CD14-positive monocyte (primary cell): ENCODE data around the gene ADA. TPM values are rescaled to one million over a fixed set of nuclear protein-coding genes. Genes with fewer than 3 reads are reported as not detected.

Experiments
- DNase-seq, 3 donors: peaks; one replicate each; pipeline ENCODE4 v3.0.0-alpha.2; 2011 to 2022
- H2AFZ ChIP-seq: 2 replicates; pipeline ENCODE4 v1.6.0; 2012; ENCODE audit warnings: mild to moderate bottlenecking, low read depth, low read length, inconsistent platforms; ENCODE audit not compliant: insufficient read depth, poor library complexity, severe bottlenecking
- H3K27ac ChIP-seq, 2 donors: 1 replicate in 1 of 2; 2 replicates in 1 of 2; pipeline ENCODE4 v1.5.1; 2012 to 2013; ENCODE audit warnings: low read length in 2 of 2, control low read depth in 1 of 2, inconsistent platforms in 1 of 2, low read depth in 1 of 2, mild to moderate bottlenecking in 1 of 2
- H3K27me3 ChIP-seq, 2 donors: one replicate each; pipeline versions ENCODE4 v1.6.0 to v1.6.1; 2011 to 2013; ENCODE audit warnings: low read length in 2 of 2; ENCODE audit not compliant: control insufficient read depth in 2 of 2, insufficient read depth in 2 of 2
- H3K36me3 ChIP-seq, 2 donors: replicated peaks in 1 of 2; 1 replicate in 1 of 2; 2 replicates in 1 of 2; pipeline versions ENCODE4 v1.5.1 to v1.6.1; 2012 to 2013; ENCODE audit warnings: low read length in 2 of 2, control low read depth in 1 of 2, inconsistent platforms in 1 of 2, mild to moderate bottlenecking in 1 of 2; ENCODE audit not compliant: insufficient read depth in 2 of 2, control insufficient read depth in 1 of 2
- H3K4me1 ChIP-seq, 2 donors: 1 replicate in 1 of 2; 2 replicates in 1 of 2; pipeline versions ENCODE4 v1.5.1 to v1.6.1; 2012 to 2013; ENCODE audit warnings: low read length in 2 of 2, control low read depth in 1 of 2, inconsistent platforms in 1 of 2, mild to moderate bottlenecking in 1 of 2, moderate library complexity in 1 of 2; ENCODE audit not compliant: insufficient read depth in 2 of 2, control insufficient read depth in 1 of 2
- H3K4me2 ChIP-seq: replicated peaks from 2 replicates; pipeline ENCODE3; 2012; ENCODE audit warnings: low read length, moderate library complexity, mild to moderate bottlenecking; ENCODE audit not compliant: poor library complexity, severe bottlenecking; ENCODE audit errors: extremely low read depth
- H3K4me3 ChIP-seq, 3 experiments: fragments of 200-600 bp in 1 of 3; sonication (generic) in 1 of 3; replicated peaks in 1 of 3; 1 replicate in 2 of 3; 2 replicates in 1 of 3; pipeline ENCODE4 v1.5.1; 2011 to 2013; ENCODE audit warnings: low read length in 3 of 3, mild to moderate bottlenecking in 3 of 3, control low read depth in 2 of 3, low read depth in 2 of 3, inconsistent platforms in 1 of 3, moderate library complexity in 1 of 3
- H3K79me2 ChIP-seq: 2 replicates; pipeline ENCODE4 v1.6.0; 2012; ENCODE audit warnings: mild to moderate bottlenecking, control low read depth, inconsistent platforms, low read length, moderate library complexity; ENCODE audit not compliant: insufficient read depth
- H3K9ac ChIP-seq: 2 replicates; pipeline ENCODE4 v1.6.0; 2017; ENCODE audit warnings: low read length, mild to moderate bottlenecking; ENCODE audit not compliant: insufficient read depth, poor library complexity, severe bottlenecking
- H3K9me3 ChIP-seq, 2 donors: replicated peaks in 1 of 2; 1 replicate in 1 of 2; 2 replicates in 1 of 2; pipeline versions ENCODE4 v1.5.1 to v1.6.1; 2012 to 2013; ENCODE audit warnings: low read length in 2 of 2, control low read depth in 1 of 2; ENCODE audit not compliant: control insufficient read depth in 1 of 2, insufficient read depth in 1 of 2
- H4K20me1 ChIP-seq: 2 replicates; pipeline ENCODE4 v1.6.0; 2012; ENCODE audit warnings: mild to moderate bottlenecking, low read length, control low read depth, moderate library complexity; ENCODE audit not compliant: insufficient read depth
- H3K27ac Mint-ChIP-seq, 7 donors: one replicate each; pipeline ENCODE4 v1.8.0; 2020; ENCODE audit warnings: mild to moderate bottlenecking in 7 of 7, mixed read lengths in 7 of 7, moderate library complexity in 6 of 7, inconsistent platforms in 2 of 7
- H3K27me3 Mint-ChIP-seq, 3 donors: one replicate each; pipeline ENCODE4 v1.8.0; 2021 to 2022; ENCODE audit warnings: low read depth in 3 of 3, mild to moderate bottlenecking in 3 of 3, mixed read lengths in 3 of 3, moderate library complexity in 3 of 3, inconsistent platforms in 1 of 3
- H3K36me3 Mint-ChIP-seq, 2 donors: one replicate each; pipeline ENCODE4 v1.8.0; 2020; ENCODE audit warnings: mixed read lengths in 2 of 2, inconsistent platforms in 1 of 2, mild to moderate bottlenecking in 1 of 2
- H3K4me1 Mint-ChIP-seq: one replicate; pipeline ENCODE4 v1.8.0; 2020; ENCODE audit warnings: mild to moderate bottlenecking, mixed read lengths
- H3K4me3 Mint-ChIP-seq, 2 donors: one replicate each; pipeline ENCODE4 v1.8.0; 2020; ENCODE audit warnings: mild to moderate bottlenecking in 2 of 2, mixed read lengths in 2 of 2, moderate library complexity in 1 of 2
- H3K9me3 Mint-ChIP-seq, 7 donors: one replicate each; pipeline ENCODE4 v1.8.0; 2020 to 2022; ENCODE audit warnings: mixed read lengths in 7 of 7, mild to moderate bottlenecking in 6 of 7, moderate library complexity in 6 of 7, inconsistent platforms in 2 of 7
- CTCF ChIP-seq: fragments of 200-600 bp; IDR thresholded peaks from one replicate; pipeline ENCODE4 v1.8.0; 2022; ENCODE audit warnings: antibody characterized with exemption, mild to moderate bottlenecking
- WGBS: methylation state at CpG from one replicate; pipeline ENCODE4 v1.1.5; 2013; ENCODE audit warnings: missing lambda C conversion rate; ENCODE audit not compliant: insufficient coverage; 5-methylcytosine and 5-hydroxymethylcytosine counted together
- intact Hi-C, 2 donors: fragments of 100-400 bp; cut with micrococcal nuclease; formaldehyde crosslinking; loops; one replicate each; pipeline versions ENCODE4 v1.15.0 to v1.15.1; 2023
- polyA plus RNA-seq, 3 donors: library from polyadenylated mRNA; depleted of rRNA in 1 of 3; unstranded in 2 of 3; stranded (reverse) in 1 of 3; fragments of 300-500 nt in 2 of 3; fragments of >200 nt in 1 of 3; fragmentation: Illumina TruSeq in 2 of 3; gene quantifications; 1 replicate in 2 of 3; 2 replicates in 1 of 3; pipeline ENCODE4 v1.2.3, GENCODE V29; 2012 to 2021

The ADA gene
- polyA plus RNA-seq, 3 donors = 11.1 to 17.2 (median 15.6) TPM

GRCh38 chr20:44609516-44610312 lies 41.8 kb downstream of the ADA start:
- Mint-ChIP-seq H3K4me3 (peak overlapping the region; percentile 70 to 86), H3K27ac (peak overlapping the region in 5 of 7 donors; percentile 63 to 88 (median 88)), H3K9me3 (peaks cover 0 to 5% (median 0%) of the 10 kb centered on the region in 7 donors), H3K4me1 (peaks cover 16% of the 10 kb centered on the region), H3K36me3 (peaks cover 7 to 8% of the 10 kb centered on the region in 2 donors), H3K27me3 (peaks cover 0 to 3% (median 2%) of the 10 kb centered on the region in 3 donors)
- Histone ChIP-seq H3K9ac (no peak overlapping the region), H3K4me3 (peak overlapping the region in 1 of 3 experiments; percentile 58), H3K4me2 (peak overlapping the region; percentile 63), H3K79me2 (no peaks in the 10 kb centered on the region), H3K4me1 (peaks cover 24 to 27% of the 10 kb centered on the region in 2 donors), H3K27ac (peak overlapping the region in 1 of 2 donors; percentile 41), H3K36me3 (peaks cover 0 to 8% of the 10 kb centered on the region in 2 donors), H3K27me3 (no peaks in the 10 kb centered on the region), H2AFZ (peak overlapping the region; percentile 70), H4K20me1 (no peaks in the 10 kb centered on the region), H3K9me3 (no peaks in the 10 kb centered on the region)
- peak; percentile 70 to 88 (median 88) for DNase-seq
- TF ChIP-seq CTCF = peak; percentile 98
- 51% methylated on average over 19 of the region's 25 CpGs for WGBS
- intact Hi-C loops = loop anchor here (2.0 to 5.0 kb wide), 6 partner anchors 33 to 227 kb away; partner anchors contain the start of genes ADA (in 1 of the 2), SERINC3 (in 1 of the 2) and TTPAL (in 1 of the 2)

- H3K79me2 ChIP-seq = no peaks in the 10 kb centered on the region
- peak overlapping the region in 1 of 7 donors; percentile 35 for H3K27ac Mint-ChIP-seq
- peaks cover 16% of the 10 kb centered on the region for H3K4me1 Mint-ChIP-seq
- no peaks in the 10 kb centered on the region for H3K27me3 ChIP-seq
- no peak overlapping the region for H3K4me3 ChIP-seq
- H3K9ac ChIP-seq = no peak overlapping the region
- WGBS = 85% methylated on average over 5 of the region's 9 CpGs
- DNase-seq = no peak
- no peak overlapping the region for H3K27ac ChIP-seq
- H3K9me3 ChIP-seq = no peaks in the 10 kb centered on the region
- H3K36me3 ChIP-seq = peaks cover 0 to 2% of the 10 kb centered on the region in 2 donors
- H3K36me3 Mint-ChIP-seq = peaks cover 3 to 7% of the 10 kb centered on the region in 2 donors
- H4K20me1 ChIP-seq = no peaks in the 10 kb centered on the region
- peaks cover 31 to 34% of the 10 kb centered on the region in 2 donors for H3K4me1 ChIP-seq
- H3K27me3 Mint-ChIP-seq = peaks cover 0 to 3% (median 2%) of the 10 kb centered on the region in 3 donors
- no peak overlapping the region for H3K4me2 ChIP-seq
- peak overlapping the region; percentile 70 for H2AFZ ChIP-seq
- intact Hi-C loops = loop anchor here (5.0 kb wide), 3 partner anchors 132 to 227 kb away; partner anchors contain the start of gene TTPAL (in 1 of the 2)
- no peak overlapping the region for H3K4me3 Mint-ChIP-seq
- H3K9me3 Mint-ChIP-seq = peaks cover 0 to 5% (median 0%) of the 10 kb centered on the region in 7 donors
- TF ChIP-seq CTCF = no peak
These were observed 42.4 kb downstream of the ADA start for GRCh38 chr20:44609006-44609515.
